ENCODE results near the gene GOLGA8S. TPM values are rescaled to one million over a fixed set of nuclear protein-coding genes. Genes with fewer than 3 reads are reported as not detected.
"Not testable (repeated sequence)": the region's sequence is repeated elsewhere in the genome, so short reads cannot be mapped to it uniquely, and the experiment has no call there.

Gene GOLGA8S
- total RNA-seq, 1 donor from 2014 or later, result 0.39 TPM

GRCh38 chr15:23402544-23402943, 48.0 kb downstream of the GOLGA8S start:
- H3K27ac Mint-ChIP-seq, result no peak overlapping the region
- no peak overlapping the region for H3K4me3 Mint-ChIP-seq (ENCODE audit: low read depth)
- intact Hi-C loops (cut with micrococcal nuclease), result no loop called here
- no peak for DNase-seq (ENCODE audit: low spot score)
- no peaks in the 10 kb centered on the region for H3K4me1 Mint-ChIP-seq (ENCODE audit: low read depth)
- no peaks in the 10 kb centered on the region for H3K36me3 Mint-ChIP-seq (ENCODE audit: low read depth)
- H3K27me3 Mint-ChIP-seq (ENCODE audit: low read depth), result no peaks in the 10 kb centered on the region
- H3K9me3 Mint-ChIP-seq, result peaks cover 3% of the 10 kb centered on the region

GRCh38 chr15:23403550-23403949, 49.0 kb downstream of the GOLGA8S start:
- DNase-seq (ENCODE audit: low spot score), result no peak
- Mint-ChIP-seq H3K9me3 (peaks cover 3% of the 10 kb centered on the region), H3K4me3 (ENCODE audit: low read depth) (no peak overlapping the region), H3K4me1 (ENCODE audit: low read depth) (no peaks in the 10 kb centered on the region), H3K36me3 (ENCODE audit: low read depth) (no peaks in the 10 kb centered on the region), H3K27ac (no peak overlapping the region), H3K27me3 (ENCODE audit: low read depth) (no peaks in the 10 kb centered on the region)
- intact Hi-C loops (cut with micrococcal nuclease), result no loop called here

DNA sequence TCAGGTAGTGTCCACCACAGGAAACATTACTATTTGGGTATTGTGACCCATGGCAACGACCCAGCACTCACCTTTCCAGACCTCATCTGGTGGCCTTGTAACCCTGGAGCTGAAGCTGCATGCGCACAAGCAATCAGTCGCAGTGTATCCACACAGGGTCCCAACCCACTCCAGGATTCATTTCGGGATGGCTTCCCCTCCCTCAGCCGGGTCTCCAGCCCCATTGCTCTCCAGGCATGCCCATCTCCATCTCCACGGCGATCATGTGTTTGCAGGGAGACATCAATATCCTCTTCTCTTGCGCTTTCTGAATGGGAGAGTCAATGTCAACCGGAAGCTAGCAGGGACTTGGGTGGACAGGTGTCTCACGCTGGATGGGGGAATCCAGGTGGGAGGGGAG, 57.3 kb downstream of the GOLGA8S start:
- Mint-ChIP-seq H3K27ac (no peak overlapping the region), H3K9me3 (no peaks in the 10 kb centered on the region), H3K4me3 (ENCODE audit: low read depth) (no peak overlapping the region), H3K27me3 (ENCODE audit: low read depth) (no peaks in the 10 kb centered on the region), H3K4me1 (ENCODE audit: low read depth) (no peaks in the 10 kb centered on the region), H3K36me3 (ENCODE audit: low read depth) (no peaks in the 10 kb centered on the region)
- no peak for DNase-seq (ENCODE audit: low spot score)
- intact Hi-C loops (cut with micrococcal nuclease), result no loop called here

GRCh38 chr15:23412881-23413600, 58.5 kb downstream of the GOLGA8S start:
- DNase-seq (ENCODE audit: low spot score); H3K4me3 Mint-ChIP-seq (ENCODE audit: low read depth); H3K4me1 Mint-ChIP-seq (ENCODE audit: low read depth); H3K9me3 Mint-ChIP-seq; H3K27ac Mint-ChIP-seq; intact Hi-C loops (cut with micrococcal nuclease); H3K27me3 Mint-ChIP-seq (ENCODE audit: low read depth); H3K36me3 Mint-ChIP-seq (ENCODE audit: low read depth): not testable (repeated sequence)

Other genes starting within 250 kb of the GOLGA8S start
- gene GOLGA6L1, start 217.9 kb upstream of the GOLGA8S start, total RNA-seq, result not detected in 2 replicates
- not detected in 2 replicates for gene GOLGA6L26, start 20.6 kb upstream of the GOLGA8S start, total RNA-seq
- not detected in 2 replicates for gene GOLGA6L2, start 92.5 kb downstream of the GOLGA8S start, total RNA-seq
- 1.0 and 1.9 TPM in 2 replicates for gene MKRN3, start 210.9 kb downstream of the GOLGA8S start, total RNA-seq

Measured in activated T-helper 2 cell treated with anti-CD3 and anti-CD28 coated beads, Interferon-gamma antibody, Interleukin-2, Interleukin-4, amounts not matched to agents 10 μg/mL and 5 μg/mL and 100 μg/mL, durations not matched to agents 14 hours and 24 hours and 36 hours (primary cell).